Activated CD8-positive, alpha-beta memory T cell treated with anti-CD3 and anti-CD28 coated beads, Interleukin-2, amount 10 ng/mL, durations not matched to agents 7 days and 5 days (primary cell): ENCODE results near the gene FOXF2. TPM values are rescaled to one million over a fixed set of nuclear protein-coding genes. Genes with fewer than 3 reads are reported as not detected.

ENCODE experiments used
- ATAC-seq: fragments of 150-1000 bp; cut with Tn5 transposase; one replicate; pipeline ENCODE4 v1.10.0; 2021; ENCODE audit warnings: moderate library complexity
- CTCF ChIA-PET: fragments of 350-600 bp; sonication (Branson Sonifier 250); formaldehyde crosslinking; loops from one replicate; lab custom pipeline; 2021; ENCODE audit warnings: antibody characterized with exemption; lab: Charles Lee
- DNase-seq: peaks from one replicate; pipeline ENCODE4 v3.0.0-alpha.2; 2020
- H3K27ac Mint-ChIP-seq: one replicate; pipeline ENCODE4 v1.8.0; 2021; ENCODE audit warnings: mild to moderate bottlenecking, mixed read lengths
- H3K27me3 Mint-ChIP-seq: one replicate; pipeline ENCODE4 v1.8.0; 2021; ENCODE audit warnings: mixed read lengths
- H3K36me3 Mint-ChIP-seq: one replicate; pipeline ENCODE4 v1.8.0; 2021; ENCODE audit warnings: mild to moderate bottlenecking, mixed read lengths
- H3K4me1 Mint-ChIP-seq: one replicate; pipeline ENCODE4 v1.8.0; 2021; ENCODE audit warnings: mixed read lengths
- H3K4me3 Mint-ChIP-seq: one replicate; pipeline ENCODE4 v1.8.0; 2021; ENCODE audit warnings: mild to moderate bottlenecking, moderate library complexity, mixed read lengths
- H3K9me3 Mint-ChIP-seq: one replicate; pipeline ENCODE4 v1.8.0; 2022; ENCODE audit warnings: low read depth, mixed read lengths
- total RNA-seq, 2 experiments: library from RNA; stranded (reverse); gene quantifications; one replicate each; pipeline ENCODE4 v1.2.3, GENCODE V29; 2021

FOXF2 gene
- total RNA-seq, 2 experiments from 2014 or later = not detected

DNA sequence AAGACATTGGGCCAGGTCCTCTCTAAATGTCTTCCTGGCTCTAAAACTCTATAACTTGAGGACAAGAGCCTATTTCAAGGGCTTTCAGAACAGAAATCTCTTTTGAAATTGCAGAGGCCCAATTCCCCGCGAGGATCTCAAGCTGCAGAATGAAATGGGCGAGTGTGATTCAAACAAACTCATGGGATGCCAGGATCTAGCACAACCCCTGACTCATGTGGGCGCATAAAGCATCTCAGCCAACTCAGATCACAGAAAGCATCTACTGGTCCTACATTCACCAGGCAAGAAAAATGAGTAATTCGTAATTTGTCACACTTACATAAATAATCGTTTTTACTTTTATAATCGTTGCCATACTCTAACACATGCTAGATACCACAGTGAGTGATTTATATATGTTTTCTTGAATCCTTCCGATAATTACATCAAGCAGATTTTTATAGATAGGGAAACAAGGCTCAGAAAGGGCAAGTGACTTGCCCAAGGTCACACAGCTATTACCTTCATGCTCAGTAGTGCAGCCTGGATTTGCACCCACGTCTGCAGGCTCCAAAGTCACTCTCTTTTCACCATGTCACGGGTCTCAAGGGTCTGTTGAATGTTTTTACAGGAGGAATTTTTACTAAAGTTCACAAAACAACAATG, 26.2 kb downstream of the FOXF2 start:
- Mint-ChIP-seq H3K4me1 (no peaks in the 10 kb centered on the region), H3K9me3 (no peaks in the 10 kb centered on the region), H3K4me3 (no peak overlapping the region), H3K36me3 (no peaks in the 10 kb centered on the region), H3K27ac (no peak overlapping the region), H3K27me3 (peaks cover 25% of the 10 kb centered on the region)
- no peak for ATAC-seq
- no peak for DNase-seq
- CTCF ChIA-PET = interaction anchor here (1.4 kb wide), 1 partner anchor 19 kb away, joined by 3 read pairs; no protein-coding TSS in a partner anchor

DNA sequence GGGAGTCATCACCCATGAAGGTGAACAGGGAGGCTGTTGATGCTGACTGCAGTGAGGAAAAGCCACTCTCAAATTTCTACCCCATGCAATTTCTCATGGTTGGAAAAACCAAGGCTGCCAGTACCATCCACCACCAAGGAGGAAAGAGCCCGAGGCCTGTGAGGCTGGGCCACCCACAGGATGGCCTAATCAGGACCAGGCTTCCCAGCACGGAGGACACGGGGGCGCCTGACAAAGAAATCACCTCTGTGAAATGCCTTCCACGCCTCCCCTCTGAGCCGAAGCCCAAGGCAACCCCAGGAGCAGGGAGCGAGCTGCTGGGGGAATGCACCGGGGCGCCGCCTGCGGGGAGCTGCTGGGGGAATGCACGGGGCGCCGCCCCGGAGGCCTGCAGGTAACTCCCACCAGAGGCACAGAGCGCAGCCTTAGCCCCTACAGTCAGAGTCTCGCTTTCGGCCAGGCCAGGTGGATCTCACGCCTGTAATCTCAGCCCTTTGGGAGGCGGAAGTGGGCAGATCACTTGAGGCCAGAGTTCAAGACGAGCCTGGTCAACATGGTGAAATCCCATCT, 26.9 kb downstream of the FOXF2 start:
- no peak overlapping the region for H3K27ac Mint-ChIP-seq
- ATAC-seq = no peak
- H3K9me3 Mint-ChIP-seq = no peaks in the 10 kb centered on the region
- H3K27me3 Mint-ChIP-seq = peaks cover 26% of the 10 kb centered on the region
- no peaks in the 10 kb centered on the region for H3K4me1 Mint-ChIP-seq
- H3K36me3 Mint-ChIP-seq = no peaks in the 10 kb centered on the region
- no peak overlapping the region for H3K4me3 Mint-ChIP-seq
- no peak for DNase-seq
- CTCF ChIA-PET = no interaction called here

DNA sequence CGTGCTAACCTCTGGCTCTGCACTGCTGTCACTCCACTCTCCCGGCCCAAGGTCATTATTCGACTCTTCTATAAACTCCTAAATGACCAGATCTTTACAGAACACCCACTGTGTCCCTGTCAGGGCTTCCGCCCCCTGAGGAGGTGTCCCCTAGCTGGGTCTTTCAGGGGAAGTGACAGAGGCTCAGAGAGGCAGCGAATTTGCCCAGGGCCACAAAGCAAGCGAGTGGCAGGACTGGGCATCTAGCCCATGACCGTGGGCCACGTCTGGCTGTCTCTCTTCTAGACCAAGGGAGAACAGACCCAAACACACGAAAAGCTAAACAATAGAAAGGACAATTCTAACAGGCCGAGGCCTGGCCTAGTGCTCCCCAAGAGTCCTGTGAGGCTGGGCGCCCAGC, 27.4 kb downstream of the FOXF2 start:
- Mint-ChIP-seq H3K9me3 (no peaks in the 10 kb centered on the region), H3K36me3 (no peaks in the 10 kb centered on the region), H3K4me1 (no peaks in the 10 kb centered on the region), H3K27me3 (peaks cover 27% of the 10 kb centered on the region), H3K4me3 (no peak overlapping the region), H3K27ac (no peak overlapping the region)
- CTCF ChIA-PET = no interaction called here
- DNase-seq (no peak), ATAC-seq (no peak)

DNA sequence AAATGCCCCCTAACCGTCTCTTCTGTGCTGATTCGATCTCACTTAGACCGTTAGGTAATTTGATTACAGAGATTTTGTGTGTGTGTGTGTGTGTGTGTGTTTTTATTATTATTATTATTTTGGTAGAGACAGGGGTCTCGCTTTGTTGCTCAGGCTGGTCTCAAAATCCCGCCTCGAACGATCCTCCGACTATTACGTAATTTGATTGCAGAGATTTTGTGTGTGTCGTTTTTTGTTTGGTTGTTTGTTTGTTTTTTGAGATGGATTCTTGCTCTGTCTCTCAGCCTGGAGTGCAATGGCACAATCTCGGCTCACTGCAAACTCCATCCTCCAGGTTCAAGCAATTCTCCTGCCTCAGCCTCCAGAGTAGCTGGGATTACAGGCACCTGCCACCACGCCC, 28.3 kb downstream of the FOXF2 start:
- Mint-ChIP-seq H3K36me3 (no peaks in the 10 kb centered on the region), H3K9me3 (no peaks in the 10 kb centered on the region), H3K4me3 (no peak overlapping the region), H3K27ac (no peak overlapping the region), H3K4me1 (no peaks in the 10 kb centered on the region), H3K27me3 (peaks cover 28% of the 10 kb centered on the region)
- DNase-seq (no peak), ATAC-seq (no peak)
- CTCF ChIA-PET = no interaction called here

DNA sequence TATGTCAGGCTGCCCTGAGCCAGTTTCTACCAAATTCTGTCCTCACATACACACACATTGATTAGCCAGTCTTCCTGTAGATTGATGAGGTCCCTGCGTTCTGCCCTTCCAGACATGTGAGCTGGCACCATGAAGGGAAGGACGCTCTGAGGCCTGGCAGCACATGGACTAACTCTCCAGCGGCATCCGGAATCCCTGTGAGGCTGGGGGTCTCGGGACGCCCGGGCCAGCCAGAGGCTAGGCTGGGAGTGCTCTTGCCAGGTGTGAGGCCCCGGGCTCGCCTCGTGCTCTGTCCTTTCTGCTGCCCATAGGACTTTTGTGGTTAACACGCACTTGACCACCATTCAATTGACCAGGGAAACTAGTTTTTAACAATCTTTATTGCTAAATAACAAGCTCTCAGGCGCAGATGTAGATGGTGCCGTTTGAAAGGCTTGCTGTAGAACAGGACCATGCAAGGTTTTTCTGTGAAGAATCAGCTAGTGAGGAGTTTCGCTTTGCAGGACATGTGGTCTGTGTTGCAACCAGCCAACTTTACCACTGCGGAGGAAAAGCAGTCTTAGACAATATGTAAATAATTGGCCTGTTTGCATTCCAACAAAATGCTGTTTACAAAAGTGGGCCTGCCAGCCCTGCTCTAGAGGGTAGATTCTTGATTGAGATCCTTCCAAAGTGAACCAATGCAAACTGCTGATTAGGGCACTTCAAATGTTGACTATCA, 29.3 kb downstream of the FOXF2 start:
- Mint-ChIP-seq H3K9me3 (no peaks in the 10 kb centered on the region), H3K4me1 (no peaks in the 10 kb centered on the region), H3K36me3 (no peaks in the 10 kb centered on the region), H3K27ac (no peak overlapping the region), H3K4me3 (no peak overlapping the region), H3K27me3 (peaks cover 24% of the 10 kb centered on the region)
- DNase-seq = no peak
- CTCF ChIA-PET = no interaction called here
- ATAC-seq = no peak

DNA sequence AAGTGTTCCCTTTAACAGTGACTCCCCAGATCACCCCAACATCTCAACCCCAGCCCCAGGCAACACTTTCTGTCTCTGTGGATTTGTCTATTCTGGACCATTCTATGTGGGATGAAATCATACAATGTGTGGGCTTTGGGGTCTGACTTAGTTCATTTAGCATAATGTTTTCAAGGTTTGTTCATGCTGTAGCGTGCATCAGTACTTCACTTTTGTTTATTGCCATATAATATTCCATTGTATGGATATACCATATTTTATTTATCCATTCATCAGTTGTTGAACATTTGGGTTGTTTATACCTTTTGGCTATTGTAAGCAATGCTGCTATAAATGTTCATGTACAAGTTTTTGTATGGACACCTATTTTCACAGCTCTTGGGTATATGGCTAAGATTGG, 31.0 kb downstream of the FOXF2 start:
- no peak overlapping the region for H3K27ac Mint-ChIP-seq
- DNase-seq (no peak), ATAC-seq (no peak)
- no peak overlapping the region for H3K4me3 Mint-ChIP-seq
- no peaks in the 10 kb centered on the region for H3K36me3 Mint-ChIP-seq
- CTCF ChIA-PET = no interaction called here
- peaks cover 2% of the 10 kb centered on the region for H3K4me1 Mint-ChIP-seq
- H3K9me3 Mint-ChIP-seq = no peaks in the 10 kb centered on the region
- peaks cover 23% of the 10 kb centered on the region for H3K27me3 Mint-ChIP-seq

DNA sequence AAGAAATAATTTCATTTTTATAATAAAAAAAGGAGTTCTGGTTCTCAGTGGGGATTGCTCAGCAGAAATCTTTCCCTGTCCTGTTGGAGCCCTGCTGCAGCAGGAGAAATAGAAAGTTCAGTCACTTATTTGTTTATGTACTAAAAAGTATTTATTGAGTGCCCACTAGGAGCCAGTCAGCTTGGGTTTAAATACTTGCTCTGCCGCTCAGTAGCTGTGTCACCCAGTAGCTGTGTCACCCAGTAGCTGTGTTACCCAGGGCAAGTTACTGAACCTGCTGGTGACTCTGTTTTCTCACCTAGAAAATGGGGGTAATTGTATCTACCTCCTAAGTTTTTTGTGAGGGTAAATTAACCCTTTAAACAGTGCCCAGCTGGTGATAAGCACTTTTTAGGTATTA, 32.9 kb downstream of the FOXF2 start:
- DNase-seq = peak; percentile 9
- Mint-ChIP-seq H3K27ac (no peak overlapping the region), H3K9me3 (no peaks in the 10 kb centered on the region), H3K4me3 (no peak overlapping the region), H3K27me3 (peaks cover 29% of the 10 kb centered on the region), H3K4me1 (peaks cover 2% of the 10 kb centered on the region), H3K36me3 (no peaks in the 10 kb centered on the region)
- CTCF ChIA-PET = interaction anchor here (2.4 to 2.5 kb wide), 2 partner anchors 14 to 26 kb away, joined by 9 read pairs; no protein-coding TSS in a partner anchor
- ATAC-seq = no peak

DNA sequence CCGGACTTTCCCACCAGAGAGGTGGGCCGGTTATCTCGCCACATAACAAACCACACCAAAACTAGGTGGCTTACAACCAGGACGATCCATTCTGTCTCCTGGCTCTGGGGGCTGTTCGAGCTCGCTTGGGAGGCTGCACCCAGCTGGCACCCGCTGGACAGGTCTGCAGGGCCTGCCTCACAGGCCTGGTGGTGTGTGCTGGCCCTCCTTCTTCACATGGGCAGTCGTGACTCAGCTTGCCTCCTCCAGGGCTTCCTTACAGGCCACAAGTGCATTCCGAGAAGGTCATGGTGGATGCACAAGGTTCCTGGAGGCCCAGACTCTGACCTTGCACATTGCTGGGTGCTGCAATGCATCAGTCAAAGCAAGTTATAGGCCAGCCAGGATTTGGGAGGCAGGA, 34.2 kb downstream of the FOXF2 start:
- Mint-ChIP-seq H3K9me3 (no peaks in the 10 kb centered on the region), H3K36me3 (no peaks in the 10 kb centered on the region), H3K4me1 (peaks cover 2% of the 10 kb centered on the region), H3K4me3 (no peak overlapping the region), H3K27ac (no peak overlapping the region), H3K27me3 (peaks cover 25% of the 10 kb centered on the region)
- ATAC-seq = no peak
- CTCF ChIA-PET = interaction anchor here (1.3 to 2.5 kb wide), 3 partner anchors 9 to 27 kb away, joined by 3 to 9 read pairs (median 9); no protein-coding TSS in a partner anchor
- no peak for DNase-seq

DNA sequence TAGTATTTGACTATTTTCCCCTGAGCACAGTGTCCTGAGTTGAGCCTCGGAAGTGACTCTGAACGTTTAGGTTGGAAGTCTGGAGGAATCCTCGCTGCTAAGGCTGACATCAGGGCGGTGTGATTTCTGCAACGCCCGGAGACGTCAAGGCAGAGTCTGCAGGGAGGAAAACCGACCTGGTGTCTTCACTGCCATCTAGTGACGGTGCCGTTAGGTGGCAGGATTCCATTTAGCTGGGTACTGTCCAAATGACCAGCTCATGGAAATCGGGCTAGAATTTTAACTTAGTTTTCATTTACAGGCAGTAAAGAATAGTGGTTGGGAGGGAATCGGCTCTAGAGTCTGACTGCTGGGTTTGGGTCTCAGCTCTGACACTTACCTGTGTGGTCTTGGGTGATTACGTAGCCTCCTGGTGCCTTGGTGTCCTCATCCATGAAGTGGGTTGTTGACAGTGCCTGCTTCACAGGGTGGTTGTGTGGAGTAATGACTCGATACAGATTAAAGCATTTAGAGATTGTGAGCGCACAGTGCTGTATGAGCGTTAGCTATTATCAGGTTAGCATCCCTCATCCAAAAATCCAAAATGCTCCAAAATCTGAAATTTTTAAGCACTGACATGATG, 35.0 kb downstream of the FOXF2 start:
- peaks cover 25% of the 10 kb centered on the region for H3K27me3 Mint-ChIP-seq
- DNase-seq (no peak), ATAC-seq (no peak)
- H3K36me3 Mint-ChIP-seq = no peaks in the 10 kb centered on the region
- H3K4me3 Mint-ChIP-seq = no peak overlapping the region
- no peaks in the 10 kb centered on the region for H3K9me3 Mint-ChIP-seq
- peaks cover 2% of the 10 kb centered on the region for H3K4me1 Mint-ChIP-seq
- H3K27ac Mint-ChIP-seq = no peak overlapping the region
- CTCF ChIA-PET = interaction anchor here (0.7 to 1.3 kb wide), 4 partner anchors 10 to 291 kb away, joined by 3 to 4 read pairs (median 4); no protein-coding TSS in a partner anchor

DNA sequence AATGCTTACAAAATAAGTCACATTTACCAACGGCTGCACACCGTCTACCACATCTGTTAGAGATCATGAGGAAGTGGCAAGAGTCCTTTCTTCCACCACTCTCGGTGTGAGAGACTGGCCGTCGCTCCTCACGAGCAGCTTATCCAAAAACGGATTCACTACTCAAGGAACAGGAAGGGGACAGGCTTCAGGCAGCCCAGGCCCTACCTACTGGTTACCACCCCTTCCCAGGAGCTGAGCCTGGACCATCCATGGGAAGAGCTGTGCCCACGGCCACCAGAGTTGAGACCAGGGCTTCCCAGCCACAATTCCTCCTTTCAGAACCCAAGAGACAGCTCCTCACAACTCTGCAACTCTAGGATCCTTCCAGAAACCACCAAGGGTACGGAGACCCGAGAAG, 37.0 kb downstream of the FOXF2 start:
- no peaks in the 10 kb centered on the region for H3K36me3 Mint-ChIP-seq
- CTCF ChIA-PET = no interaction called here
- ATAC-seq = no peak
- H3K4me3 Mint-ChIP-seq = no peak overlapping the region
- DNase-seq = no peak
- peaks cover 21% of the 10 kb centered on the region for H3K27me3 Mint-ChIP-seq
- no peaks in the 10 kb centered on the region for H3K9me3 Mint-ChIP-seq
- peaks cover 2% of the 10 kb centered on the region for H3K4me1 Mint-ChIP-seq
- no peak overlapping the region for H3K27ac Mint-ChIP-seq

DNA sequence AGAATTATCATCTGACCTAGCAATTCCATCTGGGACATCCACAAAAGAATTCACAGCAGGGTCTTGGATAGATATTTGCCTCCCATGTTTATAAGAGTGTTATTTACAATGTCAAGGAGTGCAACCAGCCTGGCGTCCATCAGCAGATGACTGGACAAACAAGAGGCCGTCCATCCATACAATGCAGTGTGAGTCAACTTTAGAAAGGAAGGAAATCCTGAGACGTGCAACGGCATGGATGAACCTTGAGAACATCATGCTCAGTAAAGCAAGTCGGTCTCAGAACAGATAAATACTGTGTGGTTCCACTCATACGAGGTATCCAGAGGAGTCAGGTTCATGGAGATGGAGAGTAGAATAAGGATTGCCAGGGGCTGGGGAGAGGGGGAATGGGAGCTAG, 46.4 kb downstream of the FOXF2 start:
- H3K4me3 Mint-ChIP-seq = no peak overlapping the region
- H3K4me1 Mint-ChIP-seq = no peaks in the 10 kb centered on the region
- ATAC-seq (no peak), DNase-seq (peak; percentile 8)
- CTCF ChIA-PET = interaction anchor here (0.7 to 3.1 kb wide), 5 partner anchors 8 to 714 kb away, joined by 3 to 15 read pairs (median 8); no protein-coding TSS in a partner anchor
- H3K27ac Mint-ChIP-seq = no peak overlapping the region
- peaks cover 41% of the 10 kb centered on the region for H3K27me3 Mint-ChIP-seq
- no peaks in the 10 kb centered on the region for H3K9me3 Mint-ChIP-seq
- no peaks in the 10 kb centered on the region for H3K36me3 Mint-ChIP-seq

DNA sequence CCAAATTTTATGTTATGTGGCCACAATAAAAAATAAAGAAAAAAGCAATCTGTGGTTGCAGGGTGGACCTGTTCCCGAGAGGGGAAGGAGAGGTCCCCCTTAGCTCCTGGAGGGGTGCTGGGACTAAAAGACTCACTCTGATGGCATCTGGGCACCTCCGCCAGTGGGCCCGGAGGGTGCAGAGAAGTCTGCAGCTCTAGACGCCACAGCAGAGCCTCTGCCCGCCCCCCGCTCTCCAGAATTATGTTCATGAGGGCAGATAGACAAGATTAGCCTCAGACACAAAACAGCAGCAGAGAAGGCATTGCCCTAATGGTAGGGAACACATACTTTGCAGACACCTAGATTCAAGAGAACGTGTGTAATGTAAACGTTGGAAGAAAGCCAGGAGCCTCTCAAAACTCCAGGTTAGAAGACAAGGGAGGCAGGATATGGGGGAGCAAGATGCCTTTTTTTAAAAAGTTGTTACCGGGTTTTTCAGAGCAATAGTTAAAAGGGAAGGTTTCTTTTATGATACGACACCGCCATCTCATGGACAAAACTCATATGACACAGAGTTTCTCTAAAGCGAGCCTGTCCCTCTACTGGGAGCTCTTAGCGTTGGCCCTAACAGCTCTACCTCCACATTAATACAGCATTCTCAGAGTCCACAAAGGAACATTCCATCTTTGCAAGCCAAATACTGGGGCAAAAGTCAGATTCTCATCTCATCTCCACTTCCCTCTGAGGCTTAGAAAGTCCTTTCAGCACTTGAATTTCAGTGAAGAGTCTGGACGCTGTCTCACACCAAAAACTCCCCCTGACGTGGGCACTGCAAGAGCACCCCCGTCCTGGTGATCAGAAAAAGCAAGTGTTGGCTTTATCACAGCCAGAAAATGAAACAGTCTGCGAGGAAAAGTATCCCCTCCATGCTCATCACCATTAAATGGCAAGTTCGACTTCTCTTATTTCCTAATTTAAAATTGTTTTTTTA, 47.2 kb downstream of the FOXF2 start:
- Mint-ChIP-seq H3K4me3 (no peak overlapping the region), H3K4me1 (no peaks in the 10 kb centered on the region), H3K27ac (no peak overlapping the region), H3K9me3 (no peaks in the 10 kb centered on the region), H3K27me3 (peaks cover 43% of the 10 kb centered on the region), H3K36me3 (no peaks in the 10 kb centered on the region)
- peak; percentile 67 for ATAC-seq
- DNase-seq = peak; percentile 50
- CTCF ChIA-PET = interaction anchor here (0.6 to 3.1 kb wide), 15 partner anchors 9 to 1047 kb away, joined by 3 to 15 read pairs (median 4); no protein-coding TSS in a partner anchor
